Gastroesophageal sphincter (tissue), 3 donors: Measurements from ENCODE around the gene PRKAB2.

Source experiments
- CTCF ChIP-seq, 4 experiments: fragments of 200-600 bp in 2 of 4; fragments of 450-650 bp in 2 of 4; sonication (generic) in 1 of 4; IDR thresholded peaks; one replicate each; pipeline ENCODE4 v1.5.1; 2017 to 2019; ENCODE audit warnings: antibody characterized with exemption in 4 of 4, mild to moderate bottlenecking in 2 of 4, moderate library complexity in 2 of 4
- POLR2A ChIP-seq, 2 donors: fragments of 450-650 bp; IDR thresholded peaks; one replicate each; pipeline ENCODE4 v1.6.1; 2017; ENCODE audit warnings: antibody characterized with exemption in 2 of 2, mild to moderate bottlenecking in 2 of 2, moderate library complexity in 1 of 2
- POLR2AphosphoS5 ChIP-seq: sonication (generic); formaldehyde crosslinking; IDR thresholded peaks from one replicate; pipeline ENCODE4 v1.6.1; 2017; ENCODE audit warnings: antibody characterized with exemption

- no peak for TF ChIP-seq CTCF (IDR thresholded peaks at IDR 0.05)
- TF ChIP-seq POLR2AphosphoS5 = no peak
- TF ChIP-seq POLR2A (IDR thresholded peaks at IDR 0.05) = no peak
These were observed 9.3 kb downstream of the PRKAB2 start for GRCh38 chr1:147163019-147163418.
